BLaER1 treated with 17β-estradiol and CSF1 and Interleukin-3, amounts not matched to agents 10 nM and 100 nM (cell line): ENCODE data around the gene TESK2.
A peak's percentile ranks its signal among the peaks of the same experiment; 100 is the strongest.

ENCODE experiments used
- H3K27ac ChIP-seq, 11 experiments: shearing (Covaris generic); formaldehyde crosslinking; 2 replicates each; pipeline ENCODE4 v1.8.1; 2022
- H3K27me3 ChIP-seq, 11 experiments: shearing (Covaris generic); formaldehyde crosslinking; 2 replicates each; pipeline ENCODE4 v1.8.1; 2022
- H3K36me3 ChIP-seq, 11 experiments: shearing (Covaris generic); formaldehyde crosslinking; 2 replicates each; pipeline ENCODE4 v1.8.1; 2022
- H3K4me1 ChIP-seq, 10 experiments: shearing (Covaris generic); formaldehyde crosslinking; 2 replicates each; pipeline ENCODE4 v1.8.1; 2022
- H3K4me2 ChIP-seq, 11 experiments: shearing (Covaris generic); formaldehyde crosslinking; 2 replicates each; pipeline ENCODE4 v1.8.1; 2022
- H3K4me3 ChIP-seq, 10 experiments: shearing (Covaris generic); formaldehyde crosslinking; 2 replicates each; pipeline ENCODE4 v1.8.1; 2022
- H3K9ac ChIP-seq, 11 experiments: shearing (Covaris generic); formaldehyde crosslinking; 2 replicates each; pipeline ENCODE4 v1.8.1; 2022
- H3K9me3 ChIP-seq, 11 experiments: shearing (Covaris generic); formaldehyde crosslinking; replicated peaks in 1 of 11; 2 replicates each; pipeline ENCODE4 v1.8.1; 2022
- H4K20me1 ChIP-seq, 11 experiments: shearing (Covaris generic); formaldehyde crosslinking; 2 replicates each; pipeline ENCODE4 v1.8.1; 2022
- Cebpa-rat ChIP-seq, 11 experiments: shearing (Covaris generic); IDR thresholded peaks; 2 replicates each; pipeline ENCODE4 v1.8.1; 2022

TESK2 gene

DNA sequence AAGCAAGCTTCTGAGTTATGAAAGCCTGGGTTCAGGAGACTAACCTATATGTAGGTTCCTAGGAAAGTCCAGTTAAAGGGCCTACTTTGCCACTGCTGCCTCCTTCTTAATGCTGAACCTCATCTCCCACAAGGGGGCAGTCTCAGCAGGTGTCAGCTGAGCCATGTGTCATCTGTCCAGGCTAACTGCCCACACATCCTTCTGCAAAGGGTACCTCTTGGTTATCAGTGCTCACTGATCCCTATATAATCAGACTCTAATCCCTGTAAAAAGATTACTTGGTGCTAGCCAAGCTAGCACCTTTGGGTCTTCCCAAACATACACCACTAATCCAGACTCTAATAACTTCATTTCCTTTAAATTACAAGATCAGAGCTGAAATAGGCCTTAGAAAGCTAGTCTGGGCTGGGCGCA lies 21.7 kb upstream of the TESK2 start:
- no peaks in the 10 kb centered on the region for H3K9me3 ChIP-seq
- no peak overlapping the region for H3K9ac ChIP-seq
- no peaks in the 10 kb centered on the region for H3K27me3 ChIP-seq
- peaks cover 94 to 100% (median 100%) of the 10 kb centered on the region in 11 experiments for H4K20me1 ChIP-seq
- TF ChIP-seq Cebpa-rat (IDR thresholded peaks at IDR 0.05) = no peak
- H3K4me2 ChIP-seq = no peak overlapping the region
- no peak overlapping the region for H3K27ac ChIP-seq
- H3K4me1 ChIP-seq = peaks cover 22 to 40% (median 33%) of the 10 kb centered on the region in 10 experiments
- no peak overlapping the region for H3K4me3 ChIP-seq
- peaks cover 91 to 100% (median 99%) of the 10 kb centered on the region in 11 experiments for H3K36me3 ChIP-seq

GRCh38 chr1:45510972-45511527 lies 20.1 kb upstream of the TESK2 start:
- Histone ChIP-seq H3K9me3 (no peaks in the 10 kb centered on the region), H3K9ac (no peak overlapping the region; a peak in 1 of 22 replicates), H3K27me3 (no peaks in the 10 kb centered on the region), H3K27ac (no peak overlapping the region), H3K36me3 (peaks cover 76 to 92% (median 88%) of the 10 kb centered on the region in 11 experiments), H3K4me1 (peaks cover 6 to 24% (median 17%) of the 10 kb centered on the region in 10 experiments), H4K20me1 (peaks cover 87 to 100% (median 95%) of the 10 kb centered on the region in 11 experiments), H3K4me2 (no peak overlapping the region), H3K4me3 (no peak overlapping the region)
- no peak for TF ChIP-seq Cebpa-rat (IDR thresholded peaks at IDR 0.05)

DNA sequence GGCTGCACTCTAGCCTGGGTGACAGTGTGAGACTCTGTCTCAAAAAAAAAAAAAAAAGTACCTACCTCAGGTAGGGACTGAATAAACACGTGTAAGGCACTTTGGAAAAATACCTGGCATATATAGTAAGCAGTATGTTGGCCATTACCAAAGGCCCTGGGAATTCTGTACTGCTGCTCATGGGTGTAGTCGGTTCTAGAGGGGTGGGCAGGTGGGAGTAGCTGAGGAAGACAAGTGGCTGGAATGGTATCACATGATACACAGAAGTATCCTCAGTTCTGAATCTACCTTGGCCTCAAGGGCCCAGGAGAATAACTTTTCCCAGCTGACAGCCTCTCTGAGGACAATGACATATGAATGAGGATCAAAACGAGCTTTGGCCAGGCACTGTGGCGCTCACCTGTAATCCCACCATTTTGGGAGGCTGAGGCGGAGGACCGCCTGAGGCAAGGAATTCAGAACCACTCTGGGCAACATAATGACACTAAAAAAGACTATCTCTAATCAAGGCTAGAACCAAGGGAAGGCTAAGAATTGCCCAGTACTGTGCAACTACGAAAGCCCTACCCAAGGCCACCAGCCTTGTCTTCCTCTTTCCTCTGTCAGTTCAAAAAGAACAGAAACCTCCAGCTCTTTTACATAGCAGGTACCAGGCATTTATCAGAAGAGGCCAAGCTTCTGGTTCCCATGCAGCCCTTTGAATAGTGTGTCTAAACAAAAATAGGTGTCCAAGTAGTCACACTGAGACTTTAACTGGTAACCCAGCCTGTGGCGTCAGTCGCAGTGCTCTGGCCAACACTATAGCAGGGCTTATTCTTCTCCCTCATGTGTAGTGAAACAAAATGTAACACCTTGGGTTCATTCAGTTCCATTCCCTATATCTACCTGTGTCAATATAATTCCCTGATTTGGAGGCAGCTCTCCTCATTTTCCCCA lies 19.3 kb upstream of the TESK2 start:
- no peak for TF ChIP-seq Cebpa-rat (IDR thresholded peaks at IDR 0.05)
- Histone ChIP-seq H3K4me3 (no peak overlapping the region), H3K27me3 (no peaks in the 10 kb centered on the region), H3K27ac (no peak overlapping the region; a peak in 1 of 22 replicates), H3K4me2 (no peak overlapping the region), H3K9ac (peak overlapping the region in 1 of 11 experiments; percentile 31; a peak in 1 of 22 replicates), H3K36me3 (peaks cover 68 to 85% (median 81%) of the 10 kb centered on the region in 11 experiments), H4K20me1 (peaks cover 80 to 95% (median 90%) of the 10 kb centered on the region in 11 experiments), H3K9me3 (no peaks in the 10 kb centered on the region), H3K4me1 (peaks cover 0 to 17% (median 11%) of the 10 kb centered on the region in 10 experiments; a peak in 13 of 20 replicates)

- Histone ChIP-seq H3K27ac (peak overlapping the region in 2 of 11 experiments; percentile 6 to 22; a peak in 1 of 22 replicates), H3K4me3 (no peak overlapping the region), H3K4me2 (no peak overlapping the region), H3K4me1 (no peaks in the 10 kb centered on the region), H3K36me3 (peaks cover 51 to 84% (median 66%) of the 10 kb centered on the region in 11 experiments), H3K9me3 (no peaks in the 10 kb centered on the region), H4K20me1 (peaks cover 62 to 78% (median 72%) of the 10 kb centered on the region in 11 experiments), H3K27me3 (no peaks in the 10 kb centered on the region), H3K9ac (no peak overlapping the region; a peak in 1 of 22 replicates)
- no peak for TF ChIP-seq Cebpa-rat (IDR thresholded peaks at IDR 0.05)
Measured at GRCh38 chr1:45508295-45509151, 17.6 kb upstream of the TESK2 start.

GRCh38 chr1:45507893-45508292 lies 16.9 kb upstream of the TESK2 start:
- Histone ChIP-seq H3K36me3 (peaks cover 44 to 82% (median 61%) of the 10 kb centered on the region in 11 experiments), H3K27ac (peak overlapping the region in 2 of 11 experiments; percentile 6 to 10; a peak in 1 of 22 replicates), H3K9me3 (no peaks in the 10 kb centered on the region), H3K4me2 (no peak overlapping the region), H3K4me1 (no peaks in the 10 kb centered on the region), H3K4me3 (no peak overlapping the region), H3K27me3 (no peaks in the 10 kb centered on the region), H3K9ac (no peak overlapping the region; a peak in 1 of 22 replicates), H4K20me1 (peaks cover 56 to 71% (median 66%) of the 10 kb centered on the region in 11 experiments)
- no peak for TF ChIP-seq Cebpa-rat (IDR thresholded peaks at IDR 0.05)

DNA sequence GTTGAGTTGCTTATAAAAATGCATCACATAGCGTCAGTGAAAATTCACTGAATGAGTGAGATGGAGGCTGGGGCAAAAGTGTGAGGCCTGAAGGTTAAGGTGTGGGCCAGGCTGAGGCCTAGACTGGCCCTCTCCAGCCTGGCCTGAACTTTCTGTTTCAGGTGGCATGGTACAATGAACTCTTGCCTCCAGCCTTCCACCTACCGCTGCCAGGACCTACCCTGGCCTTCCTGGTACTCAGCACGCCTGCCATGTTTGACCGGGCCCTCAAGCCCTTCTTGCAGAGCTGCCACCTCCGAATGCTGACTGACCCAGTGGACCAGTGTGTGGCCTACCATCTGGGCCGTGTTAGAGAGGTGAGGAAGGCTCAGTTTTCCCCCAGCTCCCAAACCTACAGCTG lies 16.2 kb upstream of the TESK2 start:
- TF ChIP-seq Cebpa-rat (IDR thresholded peaks at IDR 0.05) = no peak
- H4K20me1 ChIP-seq = peaks cover 49 to 64% (median 59%) of the 10 kb centered on the region in 11 experiments
- H3K9me3 ChIP-seq = no peaks in the 10 kb centered on the region
- no peaks in the 10 kb centered on the region for H3K27me3 ChIP-seq
- H3K4me2 ChIP-seq = no peak overlapping the region
- H3K36me3 ChIP-seq = peaks cover 37 to 80% (median 56%) of the 10 kb centered on the region in 11 experiments
- peak overlapping the region in 2 of 11 experiments; percentile 6 to 26; a peak in 3 of 22 replicates for H3K27ac ChIP-seq
- H3K4me3 ChIP-seq = no peak overlapping the region
- H3K9ac ChIP-seq = no peak overlapping the region; a peak in 1 of 22 replicates
- no peaks in the 10 kb centered on the region for H3K4me1 ChIP-seq

DNA sequence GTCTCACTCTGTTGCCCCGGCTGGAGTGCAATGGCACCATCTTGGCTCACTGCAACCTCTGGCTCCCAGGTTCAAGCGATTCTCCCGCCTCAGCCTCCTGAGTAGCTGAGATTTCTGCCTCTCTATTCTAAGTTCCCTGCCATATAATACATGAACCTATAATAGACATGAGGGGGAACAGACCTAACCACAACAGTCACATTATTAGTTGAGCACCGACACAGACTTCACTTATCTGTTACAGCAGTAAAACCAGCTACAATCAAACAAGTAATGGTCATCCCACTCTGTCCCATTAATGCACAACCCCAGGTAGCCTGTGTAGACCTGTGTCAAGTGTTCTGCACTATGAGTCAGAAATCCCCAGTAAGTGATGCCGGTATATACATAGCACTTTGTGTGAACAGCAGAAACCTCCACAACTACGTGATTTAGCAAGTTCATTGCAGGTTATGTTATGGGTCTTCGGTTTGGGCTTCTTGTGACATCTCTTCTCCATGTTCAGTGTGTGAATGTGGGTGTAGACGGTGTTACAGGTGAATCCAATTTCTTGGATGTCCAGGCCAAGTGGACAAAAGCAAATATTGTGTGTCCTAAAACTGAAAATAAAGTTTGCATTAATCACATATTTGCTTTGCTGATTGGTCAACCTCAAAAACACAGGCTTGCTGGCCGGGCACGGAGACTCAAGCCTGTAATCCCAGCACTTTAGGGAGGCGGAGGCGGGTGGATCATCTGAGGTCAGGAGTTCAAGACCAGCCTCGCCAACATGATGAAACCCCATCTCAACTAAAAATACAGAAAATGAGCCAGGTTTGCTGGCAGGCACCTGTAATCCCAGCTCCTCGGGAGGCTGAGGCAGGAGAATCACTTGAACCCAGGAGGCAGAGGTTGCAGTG lies 12.7 kb upstream of the TESK2 start:
- Histone ChIP-seq H3K27me3 (no peaks in the 10 kb centered on the region), H3K27ac (no peak overlapping the region), H4K20me1 (peaks cover 14 to 29% (median 24%) of the 10 kb centered on the region in 11 experiments; a peak in 19 of 22 replicates), H3K4me2 (no peak overlapping the region), H3K9ac (no peak overlapping the region), H3K36me3 (peaks cover 2 to 45% (median 21%) of the 10 kb centered on the region in 11 experiments; a peak in 20 of 22 replicates), H3K9me3 (no peaks in the 10 kb centered on the region), H3K4me3 (no peak overlapping the region), H3K4me1 (peaks cover 22 to 25% (median 24%) of the 10 kb centered on the region in 10 experiments)
- TF ChIP-seq Cebpa-rat (IDR thresholded peaks at IDR 0.05) = no peak
